ENCODE measurements around the gene MRPS16.

Gene MRPS16

DNA sequence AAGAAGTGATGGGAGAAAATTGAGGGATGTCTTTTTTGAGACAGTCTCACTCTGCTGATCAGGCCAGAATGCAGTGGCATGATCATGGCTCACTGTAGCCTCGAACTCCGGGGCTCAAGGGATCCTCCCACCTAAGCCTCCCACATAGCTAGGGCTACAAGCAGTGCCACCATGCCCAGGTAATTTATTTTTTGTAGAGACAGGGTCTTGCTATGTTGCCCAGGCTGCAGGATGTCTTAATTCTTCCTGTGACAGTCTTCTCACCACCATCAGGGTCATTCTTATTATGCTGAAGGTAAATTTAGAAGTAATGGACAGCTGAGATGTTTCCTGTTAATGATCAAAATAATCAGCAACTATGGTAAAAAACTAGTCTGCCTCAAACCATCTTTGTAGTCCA, 12.5 kb downstream of the MRPS16 start:
- DNase-seq (ENCODE audit: low read depth in 2 of 2): no peak

GRCh38 chr10:73238990-73239566, 13.4 kb downstream of the MRPS16 start:
- DNase-seq (ENCODE audit: low read depth in 2 of 2): no peak

DNA sequence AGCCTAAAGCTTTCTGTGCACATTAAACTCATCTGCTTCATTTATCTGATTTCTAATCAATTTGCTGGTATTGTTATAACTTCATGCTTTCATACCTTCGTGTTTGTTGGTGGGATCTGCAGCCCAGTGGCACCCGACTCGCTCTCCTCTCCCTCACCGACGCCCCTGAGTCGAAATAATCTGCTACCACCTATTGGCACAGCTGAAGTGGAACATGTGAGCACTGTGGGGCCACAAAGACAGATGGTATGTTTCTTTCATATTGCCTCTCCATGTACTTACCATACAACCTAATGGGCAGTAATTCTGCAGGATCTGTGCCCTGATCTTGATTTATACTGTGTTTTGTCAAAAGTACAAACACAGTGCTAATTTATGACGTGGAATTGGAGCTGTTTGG, 17.7 kb downstream of the MRPS16 start:
- DNase-seq (ENCODE audit: low read depth in 2 of 2): no peak

DNA sequence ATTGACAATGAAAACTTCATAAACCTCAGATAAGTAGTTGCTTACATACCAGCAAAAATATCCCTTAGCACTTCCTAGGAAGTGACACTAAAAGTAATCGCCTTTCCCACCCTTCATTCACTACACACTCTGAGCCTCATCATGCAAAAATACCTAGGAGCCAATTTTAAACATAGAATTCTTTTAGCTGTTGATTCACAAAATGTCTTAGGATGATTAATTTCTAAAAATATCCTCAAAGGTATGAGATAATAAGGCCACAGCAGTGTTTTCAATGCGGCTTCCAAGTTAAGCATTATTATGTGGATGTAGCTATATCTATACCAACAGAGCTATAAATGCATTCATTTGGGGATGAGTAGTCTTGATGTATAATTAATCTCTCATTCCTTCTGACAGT, 18.6 kb downstream of the MRPS16 start:
- DNase-seq (ENCODE audit: low read depth in 2 of 2): no peak

DNA sequence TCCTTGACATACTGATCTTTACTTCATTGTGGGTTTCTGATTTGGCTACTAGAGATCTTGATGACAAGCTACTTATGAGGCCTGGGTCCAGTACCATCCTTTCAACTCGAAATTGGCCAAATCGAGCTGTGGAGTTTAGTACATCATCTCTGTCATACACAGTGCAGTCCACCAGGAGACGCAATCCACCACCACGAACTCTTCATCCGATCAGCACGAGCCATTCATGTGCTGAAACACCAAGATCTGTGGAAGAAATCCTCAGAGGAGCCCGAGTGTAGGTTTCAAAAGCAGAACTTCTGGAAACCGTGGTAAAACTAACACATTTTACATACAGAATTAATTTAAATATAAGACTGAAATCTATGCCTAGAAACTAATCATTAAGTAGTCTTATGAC, 19.6 kb downstream of the MRPS16 start:
- DNase-seq (ENCODE audit: low read depth in 2 of 2): no peak

DNA sequence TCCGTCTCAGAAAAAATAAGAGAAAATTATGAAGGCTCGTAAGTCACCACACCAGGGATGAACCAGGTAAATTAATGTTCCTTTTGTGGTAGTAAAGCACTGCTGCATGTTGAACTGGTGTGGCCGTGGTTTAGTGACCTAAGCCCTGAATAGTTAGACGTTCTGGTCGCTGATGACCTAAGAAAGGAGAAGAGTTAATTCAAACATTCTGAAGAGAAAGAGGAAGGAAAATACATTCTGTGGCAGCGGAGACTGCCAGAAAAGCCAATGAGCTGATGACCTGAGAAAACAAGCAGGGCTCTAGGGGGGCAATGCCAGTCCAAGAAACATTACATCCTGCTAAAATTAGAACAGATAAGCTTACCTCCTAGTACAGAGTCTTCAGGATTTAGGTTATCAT, 22.9 kb downstream of the MRPS16 start:
- no peak for DNase-seq (ENCODE audit: low read depth in 2 of 2)

- DNase-seq (ENCODE audit: low read depth in 2 of 2): no peak
These were observed 24.2 kb downstream of the MRPS16 start for GRCh38 chr10:73228247-73228646.

DNA sequence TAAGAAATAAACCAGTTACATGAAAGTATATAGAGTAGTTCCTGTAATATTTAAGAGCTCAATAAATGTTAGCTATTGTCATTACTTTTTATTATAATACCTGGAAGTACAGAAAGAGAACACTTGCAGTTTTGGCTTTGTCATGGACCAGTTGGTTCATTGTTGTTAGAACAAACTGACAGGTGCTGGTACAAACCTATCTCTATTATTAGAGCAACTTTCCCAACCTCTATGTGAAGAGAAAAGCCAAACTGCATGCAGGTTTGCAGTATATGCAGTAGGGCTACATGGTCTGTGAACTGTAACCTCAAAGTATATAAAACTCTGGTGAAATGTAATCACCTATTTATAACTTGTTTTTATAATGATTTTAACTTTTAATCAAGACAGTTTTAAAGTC, 25.8 kb downstream of the MRPS16 start:
- DNase-seq (ENCODE audit: low read depth in 2 of 2): no peak

- DNase-seq (ENCODE audit: low read depth in 2 of 2): no peak
These were observed 26.9 kb downstream of the MRPS16 start for GRCh38 chr10:73225518-73225917.

DNA sequence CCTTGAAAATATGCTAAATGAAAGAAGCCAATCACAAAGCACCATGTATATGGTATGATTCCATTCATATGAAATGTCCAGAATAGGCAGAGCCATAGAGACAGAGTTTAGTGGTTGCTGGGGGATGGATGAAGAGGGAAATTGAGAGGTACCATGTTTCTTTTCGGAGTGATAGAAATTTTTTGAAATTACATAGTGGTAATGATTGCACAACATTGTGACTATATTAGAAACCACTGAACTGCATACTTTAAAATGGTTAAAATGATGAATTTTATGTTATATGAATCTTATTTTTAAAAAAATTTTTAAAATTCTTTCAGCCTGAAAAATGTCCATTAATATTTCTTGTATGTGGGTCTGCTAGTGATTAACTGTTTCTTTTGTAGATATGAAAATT, 31.5 kb downstream of the MRPS16 start:
- DNase-seq (ENCODE audit: low read depth in 2 of 2): no peak

DNA sequence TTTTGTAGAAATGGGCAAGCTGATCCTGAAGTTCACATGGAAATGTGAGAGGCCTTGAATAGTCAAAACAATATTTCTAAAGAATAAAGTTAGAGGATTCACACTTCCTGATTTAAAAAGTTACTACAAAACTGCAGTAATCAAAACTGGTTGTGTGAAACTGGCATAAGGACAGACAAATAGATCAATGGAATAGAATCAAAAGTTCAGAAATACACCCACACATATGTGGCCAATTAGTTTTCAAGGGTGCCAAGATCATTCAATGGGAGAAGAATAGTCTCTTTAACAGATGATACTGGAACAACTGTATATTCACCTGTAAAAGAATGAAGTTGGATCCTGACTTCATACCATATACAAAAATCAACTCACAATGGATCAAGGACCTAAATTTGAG, 33.1 kb downstream of the MRPS16 start:
- no peak for DNase-seq (ENCODE audit: low read depth in 2 of 2)

GRCh38 chr10:73218431-73219191, 33.8 kb downstream of the MRPS16 start:
- DNase-seq (ENCODE audit: low read depth in 2 of 2): no peak

DNA sequence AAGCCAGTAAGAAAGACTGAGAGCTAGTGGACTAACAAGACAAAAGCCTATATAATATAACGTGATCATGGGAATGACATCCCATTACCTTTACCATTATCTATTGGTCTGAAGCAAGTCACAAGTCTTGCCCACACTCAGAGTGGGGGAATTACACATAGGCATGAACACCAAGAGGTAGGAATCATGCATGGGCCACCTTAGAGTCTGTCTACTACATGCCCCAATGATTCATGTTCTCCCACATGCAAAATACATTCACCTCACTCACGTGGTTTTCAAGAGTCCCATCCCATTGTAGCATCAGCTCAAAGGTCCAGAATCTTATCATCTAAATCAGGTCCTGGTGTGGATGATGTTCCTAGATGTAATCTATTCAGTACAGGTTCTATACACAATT, 34.8 kb downstream of the MRPS16 start:
- DNase-seq (ENCODE audit: low read depth in 2 of 2): no peak

DNA sequence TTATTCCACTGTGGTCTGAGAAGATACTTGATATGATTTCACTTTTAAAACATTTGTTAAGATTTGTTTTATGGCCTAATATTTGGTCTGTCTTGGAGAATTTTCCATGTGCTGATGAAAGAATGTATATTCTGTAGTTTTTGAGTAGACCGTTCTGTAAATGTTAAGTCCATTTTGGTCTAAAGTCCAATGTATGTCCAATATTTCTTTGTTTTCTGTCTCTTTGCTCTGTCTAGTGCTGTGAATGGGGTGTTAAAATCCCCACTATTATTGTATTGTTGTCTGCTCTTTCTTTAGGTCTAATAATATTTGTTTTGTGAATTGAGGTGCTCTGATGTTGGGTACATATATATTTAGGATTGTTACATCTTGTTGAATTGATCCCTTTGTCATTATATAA, 36.7 kb downstream of the MRPS16 start:
- DNase-seq (ENCODE audit: low read depth in 2 of 2): no peak

GRCh38 chr10:73211106-73211811, 41.2 kb downstream of the MRPS16 start:
- no peak for DNase-seq (ENCODE audit: low read depth in 2 of 2)

GRCh38 chr10:73210395-73211105, 41.9 kb downstream of the MRPS16 start:
- DNase-seq (ENCODE audit: low read depth in 2 of 2): no peak

DNA sequence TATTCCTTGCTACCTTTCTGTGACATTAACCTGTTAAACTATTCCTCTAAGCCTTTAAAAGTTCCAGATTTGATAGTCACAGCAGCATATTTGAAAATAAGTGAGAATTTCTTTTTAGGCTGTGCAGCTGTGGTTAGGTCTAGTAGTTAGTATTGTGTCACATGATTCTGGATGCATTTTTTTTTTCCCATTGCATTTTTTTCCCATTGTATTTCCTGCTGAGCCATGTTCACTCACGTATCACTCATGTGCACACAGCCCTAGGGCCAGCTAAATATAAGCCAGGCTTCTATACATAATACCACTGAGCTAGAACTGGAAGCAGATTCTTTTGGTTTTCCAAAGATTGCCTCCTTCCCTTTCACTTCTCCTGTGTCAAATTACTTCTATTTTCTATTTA, 42.7 kb downstream of the MRPS16 start:
- no peak for DNase-seq (ENCODE audit: low read depth in 2 of 2)

DNA sequence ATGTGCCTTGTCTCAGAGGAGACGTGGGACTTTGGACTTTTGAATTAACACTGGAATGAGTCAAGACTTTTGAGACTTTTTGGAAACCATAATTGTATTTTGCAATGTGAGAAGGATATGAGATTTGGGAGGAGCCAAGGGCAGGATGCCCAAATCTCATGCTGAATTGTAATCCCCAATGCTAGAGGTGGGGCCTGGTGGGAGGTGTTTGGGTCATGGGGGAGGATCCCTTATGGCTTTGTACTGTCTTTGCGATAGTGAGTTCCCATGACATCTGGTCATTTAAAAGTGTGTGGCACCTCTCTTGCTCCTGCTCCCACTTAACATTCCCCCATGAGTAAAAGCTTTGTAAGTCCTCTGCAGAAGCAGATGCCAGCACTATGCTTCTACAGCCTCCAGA, 44.6 kb downstream of the MRPS16 start:
- DNase-seq (ENCODE audit: low read depth in 2 of 2): no peak

DNA sequence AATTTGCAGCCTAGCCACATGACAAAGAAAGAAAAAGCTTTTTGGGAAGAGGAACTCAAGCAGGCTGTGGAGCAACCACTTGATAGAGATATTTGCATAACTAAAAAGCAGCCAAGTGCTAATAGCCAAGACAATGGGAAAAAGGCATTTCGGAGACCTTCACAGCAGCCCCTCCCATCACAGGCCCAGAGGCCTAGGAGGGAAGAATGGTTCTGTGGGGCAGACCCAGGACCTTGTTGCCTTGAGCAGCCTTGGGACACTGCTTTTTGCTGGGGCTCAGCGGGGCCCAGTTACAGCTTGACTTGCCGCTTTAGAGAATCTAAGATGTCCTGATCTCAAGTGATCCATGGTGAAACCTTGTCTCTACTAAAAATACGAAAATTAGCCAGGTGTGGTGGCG, 46.1 kb downstream of the MRPS16 start:
- DNase-seq (ENCODE audit: low read depth in 2 of 2): no peak

- no peak for DNase-seq (ENCODE audit: low read depth in 2 of 2)
These were observed 46.6 kb downstream of the MRPS16 start for GRCh38 chr10:73205890-73206289.

GRCh38 chr10:73205081-73205480, 47.4 kb downstream of the MRPS16 start:
- DNase-seq (ENCODE audit: low read depth in 2 of 2): no peak
